Measurements from ENCODE around the gene OPA3.
"Not testable (repeated sequence)": the region's sequence is repeated elsewhere in the genome, so short reads cannot be mapped to it uniquely, and the experiment has no call there.

The OPA3 gene

GRCh38 chr19:45522010-45522941, 62.3 kb downstream of the OPA3 start:
- no peak for DNase-seq (ENCODE audit: low read depth, low spot score)

GRCh38 chr19:45518469-45518826, 66.2 kb downstream of the OPA3 start:
- DNase-seq (ENCODE audit: low read depth, low spot score), result no peak

- DNase-seq (ENCODE audit: low read depth, low spot score), result no peak
These were observed 66.7 kb downstream of the OPA3 start for GRCh38 chr19:45517641-45518468.

- no peak for DNase-seq (ENCODE audit: low read depth, low spot score)
These were observed 67.4 kb downstream of the OPA3 start for GRCh38 chr19:45517238-45517637.

GRCh38 chr19:45515807-45516401, 68.7 kb downstream of the OPA3 start:
- DNase-seq (ENCODE audit: low read depth, low spot score), result no peak

GRCh38 chr19:45515081-45515624, 69.4 kb downstream of the OPA3 start:
- no peak for DNase-seq (ENCODE audit: low read depth, low spot score)

GRCh38 chr19:45514376-45515051, 70.1 kb downstream of the OPA3 start:
- DNase-seq (ENCODE audit: low read depth, low spot score), result no peak

GRCh38 chr19:45512881-45513483, 71.6 kb downstream of the OPA3 start:
- no peak for DNase-seq (ENCODE audit: low read depth, low spot score)

GRCh38 chr19:45511074-45511473, 73.5 kb downstream of the OPA3 start:
- DNase-seq (ENCODE audit: low read depth, low spot score), result no peak

GRCh38 chr19:45510352-45510751, 74.2 kb downstream of the OPA3 start:
- DNase-seq (ENCODE audit: low read depth, low spot score), result not testable (repeated sequence)

- DNase-seq (ENCODE audit: low read depth, low spot score), result no peak
These were observed 74.9 kb downstream of the OPA3 start for GRCh38 chr19:45509692-45510015.

GRCh38 chr19:45508861-45509691, 75.5 kb downstream of the OPA3 start:
- DNase-seq (ENCODE audit: low read depth, low spot score), result peak; percentile 90

- DNase-seq (ENCODE audit: low read depth, low spot score), result peak; percentile 62
These were observed 76.2 kb downstream of the OPA3 start for GRCh38 chr19:45508417-45508860.

- peak; percentile 61 for DNase-seq (ENCODE audit: low read depth, low spot score)
These were observed 76.7 kb downstream of the OPA3 start for GRCh38 chr19:45507872-45508416.

GRCh38 chr19:45506989-45507871, 77.4 kb downstream of the OPA3 start, which contains the start of gene VASP:
TSS of gene VASP (plus strand) at chr19:45507479. CDS start at chr19:45507772, 293 bp downstream.
- peak; percentile 94 for DNase-seq (ENCODE audit: low read depth, low spot score)

- DNase-seq (ENCODE audit: low read depth, low spot score), result peak; percentile 97
These were observed 78.2 kb downstream of the OPA3 start for GRCh38 chr19:45506246-45506988.

- DNase-seq (ENCODE audit: low read depth, low spot score), result no peak
These were observed 78.7 kb downstream of the OPA3 start for GRCh38 chr19:45505996-45506245.

Data from astrocyte of the hippocampus (primary cell).